Karpas-422 (cell line): ENCODE results near the gene TMEM161A. TPM values are rescaled to one million over a fixed set of nuclear protein-coding genes. Genes with fewer than 3 reads are reported as not detected.
"Not testable (repeated sequence)": the region's sequence is repeated elsewhere in the genome, so short reads cannot be mapped to it uniquely, and the experiment has no call there.

Source experiments
- DNase-seq: peaks from one replicate; pipeline ENCODE4 v3.0.0-alpha.2; 2015
- H2AFZ ChIP-seq: fragments of 200-600 bp; sonication (generic); 2 replicates; pipeline ENCODE4 v1.6.1; 2014; ENCODE audit warnings: antibody characterized with exemption, low read length, mixed read lengths
- H3K27ac ChIP-seq: fragments of 200-600 bp; sonication (generic); 2 replicates; pipeline ENCODE4 v1.5.1; 2014; ENCODE audit warnings: mild to moderate bottlenecking, low read length, moderate library complexity
- H3K27me3 ChIP-seq: fragments of 200-600 bp; sonication (generic); 2 replicates; pipeline ENCODE4 v1.6.1; 2014; ENCODE audit warnings: low read length, mixed read lengths
- H3K36me3 ChIP-seq: fragments of 200-600 bp; sonication (generic); 2 replicates; pipeline ENCODE4 v1.6.1; 2014; ENCODE audit warnings: low read length, mixed read lengths; ENCODE audit not compliant: insufficient read depth
- H3K4me1 ChIP-seq: fragments of 200-600 bp; sonication (generic); 2 replicates; pipeline ENCODE4 v1.6.1; 2014; ENCODE audit warnings: mild to moderate bottlenecking, low read length, mixed read lengths
- H3K4me2 ChIP-seq: fragments of 200-600 bp; sonication (generic); 2 replicates; pipeline ENCODE4 v1.6.1; 2014; ENCODE audit warnings: low read length, low read depth, mild to moderate bottlenecking; ENCODE audit not compliant: poor library complexity, severe bottlenecking
- H3K4me3 ChIP-seq: fragments of 200-600 bp; sonication (generic); 2 replicates; pipeline ENCODE4 v1.5.1; 2014; ENCODE audit warnings: mild to moderate bottlenecking, antibody characterized with exemption, low read length, mixed read lengths
- H3K79me2 ChIP-seq: fragments of 200-600 bp; sonication (generic); 2 replicates; pipeline ENCODE4 v1.6.1; 2014; ENCODE audit warnings: mild to moderate bottlenecking, low read length, mixed read lengths
- H3K9ac ChIP-seq: fragments of 200-600 bp; sonication (generic); 2 replicates; pipeline ENCODE4 v1.6.0; 2014; ENCODE audit warnings: low read length
- H3K9me2 ChIP-seq: fragments of 200-600 bp; sonication (generic), shearing (Covaris generic); replicated peaks from 2 replicates; pipeline ENCODE4 v1.6.0; 2014; ENCODE audit warnings: mild to moderate bottlenecking, low read length, moderate library complexity; ENCODE audit not compliant: insufficient read depth
- H3K9me3 ChIP-seq: fragments of 300-700, 200-600 bp; sonication (generic); 2 replicates; pipeline ENCODE4 v1.6.1; 2014; ENCODE audit warnings: low read length, mixed read lengths
- H4K20me1 ChIP-seq: fragments of 200-600 bp; sonication (generic); 2 replicates; pipeline ENCODE4 v1.6.1; 2014; ENCODE audit warnings: mild to moderate bottlenecking, antibody characterized with exemption, low read length, low read depth; ENCODE audit not compliant: insufficient read depth
- total RNA-seq: library from RNA; depleted of rRNA; stranded (reverse); fragments of >200 nt; shearing (Covaris generic); gene quantifications from 2 replicates; pipeline ENCODE4 v1.2.3, GENCODE V29; 2014; ENCODE audit warnings: low replicate concordance

TMEM161A gene
- total RNA-seq, 1 experiment from 2014 or later: 24.9 TPM

DNA sequence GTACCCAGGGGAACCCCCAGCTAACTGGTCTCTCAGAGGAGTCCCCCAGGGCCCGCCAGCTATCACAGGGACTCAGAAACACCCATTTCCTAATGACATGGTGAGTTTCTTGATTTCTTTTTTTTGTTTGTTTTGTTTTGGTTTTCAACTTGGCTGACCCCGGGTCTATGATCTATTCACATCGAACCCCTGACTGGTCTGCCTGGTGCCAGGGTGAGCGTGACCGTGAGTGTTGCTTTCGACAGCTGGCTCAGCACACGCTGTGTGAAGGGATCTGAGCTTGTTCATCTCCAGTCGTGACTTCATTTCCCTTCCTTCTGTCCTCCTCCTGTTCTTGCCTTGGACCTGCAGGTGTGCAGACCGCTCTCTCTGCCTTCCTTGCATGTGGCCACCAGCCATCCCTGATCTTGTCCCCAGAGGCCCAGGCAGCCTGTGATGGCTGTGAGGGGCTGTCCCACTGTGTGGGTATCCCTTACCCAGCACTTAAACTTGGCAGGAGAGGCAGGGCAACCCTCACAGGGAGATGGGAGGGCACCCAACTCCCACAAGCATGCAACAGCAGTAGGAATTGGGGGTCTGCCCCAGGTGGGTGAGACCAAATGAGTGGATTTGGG is 26.2 kb downstream of the TMEM161A start:
- H3K4me2 ChIP-seq: no peak overlapping the region
- no peaks in the 10 kb centered on the region for H4K20me1 ChIP-seq
- no peak overlapping the region for H3K4me3 ChIP-seq
- peaks cover 6% of the 10 kb centered on the region for H3K4me1 ChIP-seq
- H3K9me3 ChIP-seq: no peaks in the 10 kb centered on the region
- H2AFZ ChIP-seq: no peak overlapping the region
- H3K36me3 ChIP-seq: no peaks in the 10 kb centered on the region
- no peaks in the 10 kb centered on the region for H3K9me2 ChIP-seq
- no peaks in the 10 kb centered on the region for H3K27me3 ChIP-seq
- no peak overlapping the region for H3K9ac ChIP-seq
- DNase-seq: no peak
- H3K79me2 ChIP-seq: no peaks in the 10 kb centered on the region
- no peak overlapping the region for H3K27ac ChIP-seq

DNA sequence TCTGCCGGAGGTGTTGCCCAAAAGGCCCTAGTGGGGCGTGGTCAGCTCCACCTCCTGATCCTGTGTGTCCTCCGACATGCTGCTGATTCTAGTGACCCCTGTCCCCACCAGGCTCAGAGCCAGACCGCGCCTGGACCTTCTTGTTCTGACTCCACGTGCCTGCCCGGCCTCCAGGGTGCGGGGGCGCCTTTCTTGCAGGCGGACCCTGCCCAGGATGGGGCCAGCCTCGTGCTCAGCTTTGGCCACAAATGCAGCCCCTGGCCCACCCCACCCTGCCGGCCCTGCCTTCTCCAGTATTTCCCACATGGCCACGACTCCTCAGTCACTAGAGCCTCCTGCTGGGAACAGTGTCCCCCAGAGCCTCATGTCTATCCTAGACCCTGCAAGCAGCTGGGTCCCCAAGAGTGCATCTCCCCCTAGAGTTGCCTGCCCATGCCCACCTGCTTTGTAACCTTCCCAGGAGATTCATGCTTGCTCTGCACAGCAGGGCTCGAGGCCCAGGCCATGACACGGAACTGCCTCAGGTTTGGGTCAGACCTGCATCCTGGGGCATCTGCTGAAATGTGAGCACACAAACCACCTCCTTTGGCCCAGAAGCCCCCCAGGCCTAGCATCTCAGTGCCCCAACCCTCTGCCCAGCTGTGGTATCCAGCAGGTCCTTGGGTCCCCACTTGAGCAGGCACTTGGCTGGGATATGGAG is 27.0 kb downstream of the TMEM161A start:
- no peak overlapping the region for H3K4me3 ChIP-seq
- H3K27ac ChIP-seq: no peak overlapping the region
- H3K9me3 ChIP-seq: no peaks in the 10 kb centered on the region
- no peaks in the 10 kb centered on the region for H3K79me2 ChIP-seq
- H3K27me3 ChIP-seq: no peaks in the 10 kb centered on the region
- peak overlapping the region; percentile 9; the same call in 1 of the 2 replicates for H3K9ac ChIP-seq
- peaks cover 7% of the 10 kb centered on the region for H3K4me1 ChIP-seq
- no peak overlapping the region for H2AFZ ChIP-seq
- H4K20me1 ChIP-seq: no peaks in the 10 kb centered on the region
- DNase-seq: no peak
- no peaks in the 10 kb centered on the region for H3K9me2 ChIP-seq
- H3K4me2 ChIP-seq: no peak overlapping the region
- H3K36me3 ChIP-seq: no peaks in the 10 kb centered on the region

DNA sequence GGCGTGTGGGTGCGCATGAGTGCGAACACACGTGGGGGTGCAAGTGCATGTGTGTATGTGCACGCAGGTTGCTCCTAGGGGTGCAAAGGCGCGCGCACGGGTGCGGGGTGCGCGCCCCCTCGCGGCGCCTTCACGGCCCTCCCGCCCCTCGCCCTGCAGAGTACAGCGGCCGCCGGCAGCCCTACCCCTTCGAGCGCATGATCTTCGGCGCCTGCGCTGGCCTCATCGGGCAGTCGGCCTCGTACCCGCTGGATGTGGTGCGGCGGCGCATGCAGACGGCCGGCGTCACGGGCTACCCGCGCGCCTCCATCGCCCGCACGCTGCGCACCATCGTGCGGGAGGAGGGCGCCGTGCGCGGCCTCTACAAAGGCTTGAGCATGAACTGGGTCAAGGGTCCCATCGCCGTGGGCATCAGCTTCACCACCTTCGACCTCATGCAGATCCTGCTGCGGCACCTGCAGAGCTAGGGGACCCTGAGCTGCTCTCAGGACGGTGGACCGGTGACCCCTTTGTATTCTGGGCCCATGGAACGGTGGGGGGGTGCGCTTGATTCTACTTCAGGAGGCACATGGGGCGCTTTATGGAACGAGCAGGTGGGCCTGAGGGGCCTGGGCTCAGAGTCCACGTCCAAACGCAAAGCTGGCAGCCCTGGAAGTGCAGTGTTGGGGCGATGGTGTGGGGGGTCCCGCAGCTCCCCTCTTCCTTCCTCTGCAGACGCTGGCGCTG is 27.7 kb downstream of the TMEM161A start:
- Histone ChIP-seq H4K20me1 (no peaks in the 10 kb centered on the region), H3K4me1 (peaks cover 14% of the 10 kb centered on the region), H3K9me2 (no peaks in the 10 kb centered on the region), H3K4me3 (no peak overlapping the region), H2AFZ (no peak overlapping the region), H3K36me3 (no peaks in the 10 kb centered on the region), H3K79me2 (no peaks in the 10 kb centered on the region), H3K27ac (no peak overlapping the region), H3K9me3 (no peaks in the 10 kb centered on the region), H3K9ac (no peak overlapping the region), H3K27me3 (no peaks in the 10 kb centered on the region), H3K4me2 (no peak overlapping the region)
- no peak for DNase-seq

DNA sequence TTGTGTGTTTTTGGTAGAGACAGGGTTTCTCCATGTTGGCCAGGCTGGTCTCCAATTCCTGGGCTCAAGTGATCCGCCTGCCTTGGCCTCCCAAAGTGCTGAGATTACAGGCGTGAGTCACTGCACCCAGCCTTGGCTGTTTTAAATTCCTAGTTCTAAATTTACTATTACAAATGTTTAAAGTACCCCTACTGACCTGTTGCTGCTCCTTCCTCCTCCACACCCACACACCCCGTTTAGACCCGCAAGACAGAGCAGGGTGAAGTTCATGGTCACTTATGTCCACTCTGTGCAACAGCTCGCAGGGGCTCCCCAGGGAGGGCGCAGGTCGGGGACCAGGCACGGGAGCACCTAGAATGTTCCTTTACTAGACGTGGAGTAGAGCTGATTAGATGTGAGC is 28.7 kb downstream of the TMEM161A start:
- H3K9me3 ChIP-seq: no peaks in the 10 kb centered on the region
- no peaks in the 10 kb centered on the region for H3K79me2 ChIP-seq
- no peaks in the 10 kb centered on the region for H4K20me1 ChIP-seq
- H3K36me3 ChIP-seq: no peaks in the 10 kb centered on the region
- no peak overlapping the region for H3K4me2 ChIP-seq
- H3K4me1 ChIP-seq: peaks cover 22% of the 10 kb centered on the region
- DNase-seq: no peak
- no peak overlapping the region for H3K27ac ChIP-seq
- H3K27me3 ChIP-seq: no peaks in the 10 kb centered on the region
- no peak overlapping the region for H3K9ac ChIP-seq
- H3K4me3 ChIP-seq: no peak overlapping the region
- H2AFZ ChIP-seq: no peak overlapping the region
- H3K9me2 ChIP-seq: no peaks in the 10 kb centered on the region

DNA sequence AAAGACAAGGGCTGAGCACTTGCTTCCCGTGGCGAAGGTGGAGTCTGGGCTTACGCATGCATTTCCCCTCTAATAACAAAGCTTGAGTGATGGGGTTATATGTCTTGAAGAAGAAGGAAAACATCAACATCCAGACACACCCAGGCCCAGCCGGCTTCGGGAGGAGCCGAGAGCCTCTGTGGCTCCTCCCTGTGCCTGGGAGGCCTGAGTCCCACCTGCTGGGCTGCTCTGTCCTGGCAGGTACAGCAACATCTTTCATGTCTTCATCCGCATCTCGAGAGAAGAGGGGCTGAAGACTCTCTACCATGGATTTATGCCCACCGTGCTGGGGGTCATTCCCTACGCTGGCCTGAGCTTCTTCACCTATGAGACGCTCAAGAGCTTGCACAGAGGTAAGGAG is 30.6 kb downstream of the TMEM161A start:
- H2AFZ ChIP-seq: no peak overlapping the region
- H3K36me3 ChIP-seq: no peaks in the 10 kb centered on the region
- no peak overlapping the region for H3K9ac ChIP-seq
- H3K4me1 ChIP-seq: peaks cover 22% of the 10 kb centered on the region
- no peak overlapping the region for H3K27ac ChIP-seq
- H3K27me3 ChIP-seq: no peaks in the 10 kb centered on the region
- no peaks in the 10 kb centered on the region for H3K9me3 ChIP-seq
- no peak for DNase-seq
- no peaks in the 10 kb centered on the region for H3K9me2 ChIP-seq
- no peak overlapping the region for H3K4me3 ChIP-seq
- no peaks in the 10 kb centered on the region for H4K20me1 ChIP-seq
- H3K4me2 ChIP-seq: no peak overlapping the region
- no peaks in the 10 kb centered on the region for H3K79me2 ChIP-seq

DNA sequence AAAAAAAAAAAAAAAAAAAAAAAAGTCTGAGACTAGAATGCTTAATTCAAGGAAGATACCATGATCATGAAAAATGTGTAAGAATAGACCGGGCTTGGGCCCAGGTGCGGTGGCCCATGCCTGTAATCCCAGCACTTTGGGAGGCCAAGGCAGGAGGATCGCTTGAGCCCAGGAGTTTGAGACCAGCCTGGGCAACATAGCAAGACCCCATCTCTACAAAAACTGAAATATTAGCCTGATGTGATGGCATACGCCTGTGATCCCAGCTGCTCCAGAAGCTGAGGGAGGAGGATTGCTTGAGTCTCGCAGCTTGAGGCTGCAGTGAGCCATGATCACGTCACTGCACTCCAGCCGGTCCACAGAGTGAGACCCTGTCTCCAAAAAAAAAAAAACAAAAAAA is 31.3 kb downstream of the TMEM161A start:
- H3K79me2 ChIP-seq, H3K4me2 ChIP-seq, H3K9me3 ChIP-seq, H3K4me3 ChIP-seq, H3K9me2 ChIP-seq, H3K27me3 ChIP-seq, H4K20me1 ChIP-seq, DNase-seq, H3K36me3 ChIP-seq, H2AFZ ChIP-seq, H3K27ac ChIP-seq, H3K9ac ChIP-seq: not testable (repeated sequence)
- peaks cover 22% of the 10 kb centered on the region for H3K4me1 ChIP-seq

DNA sequence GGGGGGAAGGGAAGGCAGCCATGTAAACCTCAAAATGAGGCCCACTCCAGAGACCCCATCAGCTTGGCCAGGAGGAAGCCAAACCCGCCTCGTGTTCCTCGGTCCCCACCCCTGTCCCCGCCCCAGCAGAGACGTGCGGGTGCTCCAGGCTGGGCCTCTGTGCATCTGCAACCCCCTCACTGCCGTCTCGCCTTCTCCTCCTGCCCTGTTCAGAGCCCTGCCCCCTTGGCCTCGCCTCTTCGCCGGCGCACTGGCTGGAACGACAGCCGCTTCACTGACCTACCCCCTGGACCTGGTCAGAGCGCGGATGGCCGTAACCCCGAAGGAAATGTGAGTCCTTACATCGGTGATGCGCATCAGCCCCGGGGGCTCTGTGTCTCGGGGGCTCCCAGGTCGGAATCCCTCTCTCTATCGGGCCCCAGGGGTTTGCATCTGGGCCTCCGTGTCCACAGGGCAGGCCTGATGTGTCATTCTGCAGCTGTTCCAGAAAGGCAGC is 32.2 kb downstream of the TMEM161A start:
- peak overlapping the region; percentile 61; the same call in 1 of the 2 replicates for H3K4me3 ChIP-seq
- H3K4me2 ChIP-seq: peak overlapping the region; percentile 77
- no peaks in the 10 kb centered on the region for H4K20me1 ChIP-seq
- peak overlapping the region; percentile 48; the same call in 1 of the 2 replicates for H3K9ac ChIP-seq
- H3K4me1 ChIP-seq: peaks cover 15% of the 10 kb centered on the region
- no peaks in the 10 kb centered on the region for H3K9me3 ChIP-seq
- no peak overlapping the region for H3K27ac ChIP-seq
- no peak for DNase-seq
- H3K79me2 ChIP-seq: no peaks in the 10 kb centered on the region
- no peaks in the 10 kb centered on the region for H3K36me3 ChIP-seq
- H3K27me3 ChIP-seq: no peaks in the 10 kb centered on the region
- no peaks in the 10 kb centered on the region for H3K9me2 ChIP-seq
- peak overlapping the region; percentile 95; the same call in 1 of the 2 replicates for H2AFZ ChIP-seq
